Measurements from ENCODE around the gene ACTN1.

The ACTN1 gene

DNA sequence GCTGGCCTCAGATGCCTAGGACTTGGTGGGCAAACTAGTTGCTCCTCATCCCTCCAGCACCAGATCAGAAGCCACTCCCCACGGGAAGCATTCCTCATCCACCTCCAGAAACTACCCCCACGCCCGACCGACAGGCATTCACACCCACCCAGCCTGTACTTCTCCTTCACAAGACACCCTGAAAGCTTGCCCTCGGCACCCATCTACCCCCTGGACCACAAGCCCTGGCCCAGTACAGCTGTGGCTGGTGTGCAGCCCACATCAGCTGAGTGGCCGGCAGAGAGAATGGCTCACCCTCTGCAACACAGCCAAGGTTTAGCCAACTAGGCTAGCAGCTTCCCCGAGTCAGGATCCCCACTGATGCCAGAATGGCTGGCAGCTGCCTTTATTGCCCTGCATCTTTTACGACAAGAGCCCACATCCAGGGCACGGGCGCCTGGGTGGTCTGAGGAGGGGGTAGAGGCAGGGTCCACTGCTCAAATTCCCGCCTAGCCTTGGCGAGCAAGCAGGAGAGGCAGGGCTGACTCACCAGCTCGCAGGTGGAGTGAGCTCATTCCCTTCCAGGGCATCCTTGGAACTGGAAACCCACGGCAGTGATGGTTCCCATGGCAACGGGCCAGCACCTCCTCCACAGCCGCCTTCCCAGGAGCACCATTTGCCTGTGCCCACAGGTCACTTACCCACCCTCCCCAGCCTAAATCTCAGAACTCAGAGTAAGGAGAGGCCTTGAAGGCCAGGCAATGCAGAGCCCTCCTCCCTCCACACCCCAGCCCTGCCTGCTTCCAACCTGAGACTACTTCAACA is 17.1 kb downstream of the ACTN1 start:
- TF ChIP-seq, protein P1, sequence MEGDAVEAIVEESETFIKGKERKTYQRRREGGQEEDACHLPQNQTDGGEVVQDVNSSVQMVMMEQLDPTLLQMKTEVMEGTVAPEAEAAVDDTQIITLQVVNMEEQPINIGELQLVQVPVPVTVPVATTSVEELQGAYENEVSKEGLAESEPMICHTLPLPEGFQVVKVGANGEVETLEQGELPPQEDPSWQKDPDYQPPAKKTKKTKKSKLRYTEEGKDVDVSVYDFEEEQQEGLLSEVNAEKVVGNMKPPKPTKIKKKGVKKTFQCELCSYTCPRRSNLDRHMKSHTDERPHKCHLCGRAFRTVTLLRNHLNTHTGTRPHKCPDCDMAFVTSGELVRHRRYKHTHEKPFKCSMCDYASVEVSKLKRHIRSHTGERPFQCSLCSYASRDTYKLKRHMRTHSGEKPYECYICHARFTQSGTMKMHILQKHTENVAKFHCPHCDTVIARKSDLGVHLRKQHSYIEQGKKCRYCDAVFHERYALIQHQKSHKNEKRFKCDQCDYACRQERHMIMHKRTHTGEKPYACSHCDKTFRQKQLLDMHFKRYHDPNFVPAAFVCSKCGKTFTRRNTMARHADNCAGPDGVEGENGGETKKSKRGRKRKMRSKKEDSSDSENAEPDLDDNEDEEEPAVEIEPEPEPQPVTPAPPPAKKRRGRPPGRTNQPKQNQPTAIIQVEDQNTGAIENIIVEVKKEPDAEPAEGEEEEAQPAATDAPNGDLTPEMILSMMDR (IDR thresholded peaks at IDR 0.05; ENCODE audit: low read depth, low read length), result no peak
- DNase-seq (ENCODE audit: extremely low read depth, low read depth), result no peak

DNA sequence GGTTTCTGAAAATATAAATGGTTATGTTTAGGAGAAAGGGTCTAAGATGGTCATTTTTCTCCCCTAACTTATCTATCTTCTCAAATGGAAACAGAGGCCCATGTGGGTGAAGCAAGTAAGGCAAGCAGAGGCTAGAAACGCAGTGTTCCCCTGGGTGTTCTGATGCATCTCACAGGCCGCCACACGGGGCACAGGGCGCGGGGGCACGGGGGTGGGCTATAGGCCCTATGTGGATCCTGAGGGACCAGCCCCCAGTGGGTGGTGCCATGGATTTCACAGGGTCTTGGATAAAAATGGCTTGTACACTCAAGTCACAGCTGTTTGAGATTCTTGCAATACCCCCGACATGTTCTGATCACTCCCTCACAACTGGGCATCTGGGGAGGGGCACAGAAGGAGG is 17.7 kb downstream of the ACTN1 start:
- TF ChIP-seq, protein P1 (IDR thresholded peaks at IDR 0.05; ENCODE audit: low read depth, low read length), result no peak
- no peak for DNase-seq (ENCODE audit: extremely low read depth, low read depth)

DNA sequence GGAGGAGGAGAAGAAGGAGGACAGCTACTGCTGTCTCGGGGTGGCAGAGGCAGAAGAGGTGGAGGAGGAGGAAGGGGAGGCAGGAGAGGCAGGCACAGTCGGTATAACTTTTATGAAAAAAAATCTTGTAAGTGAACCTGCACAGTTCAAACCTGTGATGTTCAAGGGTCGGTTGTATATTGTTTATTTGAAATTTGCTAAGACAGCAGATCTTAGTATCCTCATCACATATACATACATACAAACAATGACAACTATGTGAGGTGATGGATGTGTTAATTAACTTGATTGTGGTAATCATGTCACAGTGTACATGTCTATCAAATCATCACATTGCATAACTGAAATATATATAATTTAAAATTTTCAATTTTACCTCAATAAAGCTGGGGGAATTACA is 19.0 kb downstream of the ACTN1 start:
- DNase-seq (ENCODE audit: extremely low read depth, low read depth), result no peak
- TF ChIP-seq, protein P1 (IDR thresholded peaks at IDR 0.05; ENCODE audit: low read depth, low read length), result no peak

DNA sequence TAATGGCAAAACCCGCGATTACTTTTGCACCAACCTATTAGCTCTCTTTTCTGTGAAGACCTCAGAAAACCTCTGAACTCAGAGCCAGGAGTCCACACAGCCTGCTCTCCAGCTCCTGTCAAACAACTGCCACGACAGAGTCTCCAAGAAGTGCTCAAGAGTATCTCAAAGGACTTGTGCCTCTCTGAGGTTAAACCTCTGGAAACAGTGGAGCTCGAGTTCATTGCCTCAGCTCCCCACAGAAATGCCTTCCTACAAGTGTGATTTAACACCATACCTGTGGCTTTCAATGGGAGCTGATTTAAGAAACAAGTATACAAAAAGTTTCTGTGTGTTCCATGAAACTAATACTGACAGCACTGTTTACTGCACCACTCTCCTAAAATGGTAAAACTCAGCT is 20.1 kb downstream of the ACTN1 start:
- DNase-seq (ENCODE audit: extremely low read depth, low read depth), result no peak
- TF ChIP-seq, protein P1 (IDR thresholded peaks at IDR 0.05; ENCODE audit: low read depth, low read length), result no peak

DNA sequence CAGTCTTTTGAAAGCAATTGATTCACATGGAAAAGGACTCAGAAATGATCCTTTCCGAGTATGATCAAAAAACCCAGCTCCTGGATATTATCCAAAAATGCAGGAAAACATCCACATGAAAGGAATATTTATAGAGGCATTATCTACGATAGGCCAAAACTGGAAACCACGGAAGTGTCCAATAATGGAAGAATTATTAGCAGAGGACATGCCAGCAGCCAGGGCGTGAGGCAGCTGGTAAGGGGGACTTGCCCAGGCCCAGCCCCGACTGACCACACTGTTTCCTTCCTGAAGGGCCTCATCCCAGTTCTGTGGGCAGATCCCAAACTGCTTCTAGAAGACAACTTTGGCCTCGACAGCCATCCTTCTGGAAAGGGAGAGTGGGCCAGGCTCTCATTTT is 20.5 kb downstream of the ACTN1 start:
- no peak for DNase-seq (ENCODE audit: extremely low read depth, low read depth)
- TF ChIP-seq, protein P1 (IDR thresholded peaks at IDR 0.05; ENCODE audit: low read depth, low read length), result no peak

DNA sequence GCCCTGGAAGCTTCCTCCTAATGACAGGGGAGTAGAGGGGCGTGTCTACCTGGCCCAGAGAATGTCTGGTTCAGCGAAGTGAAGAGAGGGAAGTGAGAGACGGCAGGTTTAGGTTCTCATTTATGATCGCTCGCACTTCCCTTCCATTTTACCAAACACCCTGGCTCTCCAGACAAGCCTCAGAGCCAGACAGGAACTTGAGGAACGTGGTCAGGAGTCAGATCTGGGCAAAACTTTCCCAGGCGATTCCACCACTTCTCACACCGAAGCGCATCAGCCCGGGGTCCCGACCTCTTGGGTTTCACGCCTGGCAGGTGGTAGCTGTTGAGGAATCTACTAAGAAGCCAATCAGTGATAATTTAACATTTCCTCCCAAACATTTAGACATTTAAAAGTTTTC is 21.3 kb downstream of the ACTN1 start:
- no peak for DNase-seq (ENCODE audit: extremely low read depth, low read depth)

DNA sequence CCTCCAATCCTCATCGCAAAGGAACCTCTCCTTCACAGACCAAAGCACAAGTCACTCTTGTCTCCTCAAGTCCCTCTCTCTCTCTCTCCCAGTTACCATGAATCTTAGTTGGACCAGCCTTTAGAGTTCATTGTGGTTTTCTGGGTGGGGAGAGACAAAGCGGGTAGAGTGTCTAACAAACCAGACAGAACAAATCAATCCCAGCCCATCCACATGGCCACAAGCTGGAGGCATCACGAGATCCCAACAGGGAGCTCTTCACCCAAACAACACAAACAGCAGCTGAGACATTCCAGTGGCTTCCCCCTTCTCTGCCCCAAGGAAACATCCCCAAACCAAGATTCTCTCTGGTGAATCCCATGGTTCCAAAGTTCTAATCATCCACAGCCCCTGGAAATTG is 22.4 kb downstream of the ACTN1 start:
- DNase-seq (ENCODE audit: extremely low read depth, low read depth), result peak; percentile 67

More for the DNA sequence above, 21.3 kb downstream of the ACTN1 start:
- TF ChIP-seq, protein P1 (IDR thresholded peaks at IDR 0.05; ENCODE audit: low read depth, low read length), result no peak

More for the DNA sequence above, 22.4 kb downstream of the ACTN1 start:
- TF ChIP-seq, protein P1 (IDR thresholded peaks at IDR 0.05; ENCODE audit: low read depth, low read length), result no peak

All from AG09319 (cell line).